GM18909 (cell line): Measurements from ENCODE around the gene ABCC9.
"Not testable (repeated sequence)": the region's sequence is repeated elsewhere in the genome, so short reads cannot be mapped to it uniquely, and the experiment has no call there.

Experiments
- ATAC-seq: cut with Tn5 transposase; IDR thresholded peaks from one replicate; pipeline ENCODE4 v1.9.1; 2021; ENCODE audit warnings: mild to moderate bottlenecking; ENCODE audit not compliant: unreplicated experiment, poor library complexity

Gene ABCC9

GRCh38 chr12:21825886-21826617 is 115.2 kb downstream of the ABCC9 start:
- ATAC-seq = no peak

- no peak for ATAC-seq
Observed at GRCh38 chr12:21823581-21823980, 117.6 kb downstream of the ABCC9 start.

GRCh38 chr12:21819678-21820077 is 121.5 kb downstream of the ABCC9 start:
- no peak for ATAC-seq

GRCh38 chr12:21819236-21819635 is 122.0 kb downstream of the ABCC9 start:
- no peak for ATAC-seq

GRCh38 chr12:21818627-21819026 is 122.6 kb downstream of the ABCC9 start:
- no peak for ATAC-seq

- no peak for ATAC-seq
Observed at GRCh38 chr12:21815306-21816062, 125.7 kb downstream of the ABCC9 start.

- no peak for ATAC-seq
Observed at GRCh38 chr12:21814814-21815213, 126.4 kb downstream of the ABCC9 start.

- ATAC-seq = no peak
Observed at GRCh38 chr12:21814327-21814726, 126.9 kb downstream of the ABCC9 start.

GRCh38 chr12:21813751-21814150 is 127.5 kb downstream of the ABCC9 start:
- no peak for ATAC-seq

GRCh38 chr12:21813125-21813524 is 128.1 kb downstream of the ABCC9 start:
- ATAC-seq = no peak

GRCh38 chr12:21812340-21812739 is 128.9 kb downstream of the ABCC9 start:
- ATAC-seq = not testable (repeated sequence)

- ATAC-seq = no peak
Observed at GRCh38 chr12:21809100-21809499, 132.1 kb downstream of the ABCC9 start.

GRCh38 chr12:21806255-21806654 is 135.0 kb downstream of the ABCC9 start:
- ATAC-seq = no peak

GRCh38 chr12:21801522-21802288 is 139.5 kb downstream of the ABCC9 start:
- ATAC-seq = no peak

GRCh38 chr12:21800011-21800410 is 141.2 kb downstream of the ABCC9 start:
- ATAC-seq = no peak

GRCh38 chr12:21797539-21797938 is 143.7 kb downstream of the ABCC9 start:
- no peak for ATAC-seq

GRCh38 chr12:21795648-21796328 is 145.4 kb downstream of the ABCC9 start:
- no peak for ATAC-seq

- not testable (repeated sequence) for ATAC-seq
Observed at GRCh38 chr12:21794807-21795595, 146.2 kb downstream of the ABCC9 start.

- not testable (repeated sequence) for ATAC-seq
Observed at GRCh38 chr12:21789687-21790086, 151.5 kb downstream of the ABCC9 start.
